ENCODE measurements around the gene RIPOR3.

GRCh38 chr20:50629670-50630045 lies 61.7 kb downstream of the RIPOR3 start:
- TF ChIP-seq CTCF (conservative IDR thresholded peaks at IDR 0.05; ENCODE audit: low read length) (no peak), EZH2phosphoT487 (IDR thresholded peaks at IDR 0.05; ENCODE audit: borderline replicate concordance, low read depth, low read length) (no peak)

All from OCI-LY7 (cell line).